ENCODE data around the gene TSPAN12.

Gene TSPAN12

GRCh38 chr7:120827371-120828118 lies 30.4 kb downstream of the TSPAN12 start:
- TF ChIP-seq CTCF (IDR thresholded peaks at IDR 0.05; ENCODE audit: extremely low read depth, insufficient read depth, missing control alignments) = no peak
- DNase-seq (ENCODE audit: low spot score) = no peak
- in situ Hi-C loops (cut with MboI; ENCODE audit: low pct_unique_long_range_greater_than_20kb, low sequenced_read_pairs, unreplicated experiment) = no loop called here

- TF ChIP-seq CTCF (IDR thresholded peaks at IDR 0.05; ENCODE audit: extremely low read depth, insufficient read depth, missing control alignments) = no peak
- in situ Hi-C loops (cut with MboI; ENCODE audit: low pct_unique_long_range_greater_than_20kb, low sequenced_read_pairs, unreplicated experiment) = no loop called here
- no peak for DNase-seq (ENCODE audit: low spot score)
These were observed 32.4 kb downstream of the TSPAN12 start for GRCh38 chr7:120825576-120825975.

- TF ChIP-seq CTCF (IDR thresholded peaks at IDR 0.05; ENCODE audit: extremely low read depth, insufficient read depth, missing control alignments) = no peak
- in situ Hi-C loops (cut with MboI; ENCODE audit: low pct_unique_long_range_greater_than_20kb, low sequenced_read_pairs, unreplicated experiment) = no loop called here
- no peak for DNase-seq (ENCODE audit: low spot score)
These were observed 32.8 kb downstream of the TSPAN12 start for GRCh38 chr7:120825152-120825551.

GRCh38 chr7:120819861-120820260 lies 38.1 kb downstream of the TSPAN12 start:
- no peak for DNase-seq (ENCODE audit: low spot score)
- peak; percentile 29 for TF ChIP-seq CTCF (IDR thresholded peaks at IDR 0.05; ENCODE audit: extremely low read depth, insufficient read depth, missing control alignments)
- in situ Hi-C loops (cut with MboI; ENCODE audit: low pct_unique_long_range_greater_than_20kb, low sequenced_read_pairs, unreplicated experiment) = loop anchor here (10.0 kb wide), 1 partner anchor 105 kb away; no protein-coding TSS in a partner anchor

- DNase-seq (ENCODE audit: low spot score) = no peak
- no peak for TF ChIP-seq CTCF (IDR thresholded peaks at IDR 0.05; ENCODE audit: extremely low read depth, insufficient read depth, missing control alignments)
- in situ Hi-C loops (cut with MboI; ENCODE audit: low pct_unique_long_range_greater_than_20kb, low sequenced_read_pairs, unreplicated experiment) = loop anchor here (10.0 kb wide), 1 partner anchor 107 kb away; no protein-coding TSS in a partner anchor
These were observed 40.1 kb downstream of the TSPAN12 start for GRCh38 chr7:120817851-120818250.

- DNase-seq (ENCODE audit: low spot score) = no peak
- no peak for TF ChIP-seq CTCF (IDR thresholded peaks at IDR 0.05; ENCODE audit: extremely low read depth, insufficient read depth, missing control alignments)
- in situ Hi-C loops (cut with MboI; ENCODE audit: low pct_unique_long_range_greater_than_20kb, low sequenced_read_pairs, unreplicated experiment) = loop anchor here (10.0 kb wide), 1 partner anchor 110 kb away; no protein-coding TSS in a partner anchor
These were observed 43.5 kb downstream of the TSPAN12 start for GRCh38 chr7:120814253-120814939.

Measured in GM13977 (cell line).